ENCODE data around the gene ZRANB1. TPM values are rescaled to one million over a fixed set of nuclear protein-coding genes. Genes with fewer than 3 reads are reported as not detected.

ZRANB1 gene
- polyA plus RNA-seq, 1 experiment, result 36.9 TPM

GRCh38 chr10:125021686-125022344 lies 79.9 kb downstream of the ZRANB1 start:
- H3K4me3 ChIP-seq (ENCODE audit: low read depth, low read length), result no peak overlapping the region
- no peaks in the 10 kb centered on the region; the same call in 1 of the 2 replicates for H3K9me3 ChIP-seq (ENCODE audit: control insufficient read depth, insufficient read depth, low read length)
- no peak for TF ChIP-seq CTCF (IDR thresholded peaks at IDR 0.05; ENCODE audit: low read depth, low read length)
- no peak overlapping the region for H3K27ac ChIP-seq (ENCODE audit: low read depth, low read length)
- no peak for DNase-seq (ENCODE audit: low read depth, low spot score)
- CTCF ChIA-PET, result interaction anchor here (0.6 to 1.8 kb wide), 2 partner anchors 18 to 26 kb away, joined by 5 to 8 read pairs; no protein-coding TSS in a partner anchor
- H3K27me3 ChIP-seq (ENCODE audit: control insufficient read depth, insufficient read depth, low read length), result no peaks in the 10 kb centered on the region
- POLR2A ChIA-PET, result no interaction called here

GRCh38 chr10:125022671-125023070 lies 80.7 kb downstream of the ZRANB1 start:
- POLR2A ChIA-PET, result no interaction called here
- H3K9me3 ChIP-seq (ENCODE audit: control insufficient read depth, insufficient read depth, low read length), result no peaks in the 10 kb centered on the region; the same call in 1 of the 2 replicates
- no peaks in the 10 kb centered on the region for H3K27me3 ChIP-seq (ENCODE audit: control insufficient read depth, insufficient read depth, low read length)
- no peak for DNase-seq (ENCODE audit: low read depth, low spot score)
- H3K27ac ChIP-seq (ENCODE audit: low read depth, low read length), result no peak overlapping the region
- CTCF ChIA-PET, result no interaction called here
- no peak overlapping the region for H3K4me3 ChIP-seq (ENCODE audit: low read depth, low read length)
- no peak for TF ChIP-seq CTCF (IDR thresholded peaks at IDR 0.05; ENCODE audit: low read depth, low read length)

- CTCF ChIA-PET, result no interaction called here
- TF ChIP-seq CTCF (IDR thresholded peaks at IDR 0.05; ENCODE audit: low read depth, low read length), result no peak
Observed at GRCh38 chr10:125023255-125023654, 81.3 kb downstream of the ZRANB1 start.

GRCh38 chr10:125023862-125024496 lies 82.1 kb downstream of the ZRANB1 start:
- CTCF ChIA-PET, result interaction anchor here (1.1 kb wide), 1 partner anchor 24 kb away, joined by 3 read pairs; no protein-coding TSS in a partner anchor
- Histone ChIP-seq H3K9me3 (ENCODE audit: control insufficient read depth, insufficient read depth, low read length) (no peaks in the 10 kb centered on the region; the same call in 1 of the 2 replicates), H3K27me3 (ENCODE audit: control insufficient read depth, insufficient read depth, low read length) (no peaks in the 10 kb centered on the region), H3K4me3 (ENCODE audit: low read depth, low read length) (no peak overlapping the region), H3K27ac (ENCODE audit: low read depth, low read length) (no peak overlapping the region)
- POLR2A ChIA-PET, result no interaction called here
- DNase-seq (ENCODE audit: low read depth, low spot score), result no peak
- TF ChIP-seq CTCF (IDR thresholded peaks at IDR 0.05; ENCODE audit: low read depth, low read length), result no peak

More at GRCh38 chr10:125023255-125023654, 81.3 kb downstream of the ZRANB1 start:
- Histone ChIP-seq H3K27ac (ENCODE audit: low read depth, low read length) (no peak overlapping the region), H3K27me3 (ENCODE audit: control insufficient read depth, insufficient read depth, low read length) (no peaks in the 10 kb centered on the region), H3K9me3 (ENCODE audit: control insufficient read depth, insufficient read depth, low read length) (no peaks in the 10 kb centered on the region; the same call in 1 of the 2 replicates), H3K4me3 (ENCODE audit: low read depth, low read length) (no peak overlapping the region)
- POLR2A ChIA-PET, result no interaction called here
- DNase-seq (ENCODE audit: low read depth, low spot score), result no peak
